Neutrophil (primary cell): Measurements from ENCODE around the gene TBC1D8.

Experiments used
- H3K27ac ChIP-seq: fragments of 200-600 bp; sonication (generic); 2 replicates; pipeline ENCODE4 v1.5.1; 2016; ENCODE audit warnings: mild to moderate bottlenecking, moderate library complexity
- H3K27me3 ChIP-seq: fragments of 200-600 bp; sonication (generic); 2 replicates; pipeline ENCODE4 v1.6.0; 2016; ENCODE audit warnings: mild to moderate bottlenecking
- H3K36me3 ChIP-seq: fragments of 200-600 bp; sonication (generic); 2 replicates; pipeline ENCODE4 v1.5.1; 2017
- H3K4me1 ChIP-seq, 2 experiments: fragments of 200-600 bp in 1 of 2; sonication (generic) in 1 of 2; 1 replicate in 1 of 2; 2 replicates in 1 of 2; pipeline versions ENCODE4 v1.5.1 to v1.6.1; 2013 to 2016; ENCODE audit warnings: low read depth in 1 of 2, low read length in 1 of 2, mild to moderate bottlenecking in 1 of 2, moderate library complexity in 1 of 2; ENCODE audit not compliant: control insufficient read depth in 1 of 2, insufficient read depth in 1 of 2
- H3K4me3 ChIP-seq, 2 experiments: fragments of 200-600 bp in 1 of 2; sonication (generic) in 1 of 2; 1 replicate in 1 of 2; 2 replicates in 1 of 2; pipeline ENCODE4 v1.5.1; 2013 to 2016; ENCODE audit warnings: low read depth in 1 of 2, low read length in 1 of 2, mild to moderate bottlenecking in 1 of 2, moderate library complexity in 1 of 2
- H3K9me3 ChIP-seq: fragments of 200-600 bp; sonication (generic); 2 replicates; pipeline ENCODE4 v1.5.1; 2016
- CTCF ChIP-seq: fragments of 200-600 bp; sonication (generic); IDR thresholded peaks from 2 replicates; pipeline ENCODE4 v1.5.1; 2016; ENCODE audit warnings: antibody characterized with exemption

TBC1D8 gene

DNA sequence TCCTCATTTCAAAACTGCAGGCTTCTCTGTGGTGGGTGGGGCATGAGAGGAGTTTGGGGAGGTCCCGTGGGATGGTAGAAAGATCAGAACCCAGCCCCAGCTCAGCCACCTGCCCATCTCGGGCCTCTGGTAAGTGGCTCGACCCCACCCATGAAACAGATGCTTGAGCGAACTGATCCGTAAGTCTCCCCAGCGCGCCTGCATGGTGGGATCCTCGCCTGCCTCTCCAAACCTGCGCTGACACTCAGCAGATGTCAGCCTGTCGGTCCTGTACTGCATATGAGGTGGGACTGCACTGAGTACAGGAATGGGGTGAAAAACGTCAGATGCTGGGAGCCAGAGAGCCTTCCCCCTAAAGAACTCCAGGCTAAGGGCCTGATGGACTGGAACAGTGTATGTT, 165.0 kb downstream of the TBC1D8 start:
- Histone ChIP-seq H3K9me3 (no peaks in the 10 kb centered on the region), H3K36me3 (no peaks in the 10 kb centered on the region), H3K27me3 (no peaks in the 10 kb centered on the region), H3K4me1 (no peaks in the 10 kb centered on the region), H3K4me3 (no peak overlapping the region), H3K27ac (no peak overlapping the region)
- TF ChIP-seq CTCF = no peak

GRCh38 chr2:100984892-100985307, 166.3 kb downstream of the TBC1D8 start:
- no peaks in the 10 kb centered on the region for H3K9me3 ChIP-seq
- peak; percentile 71 for TF ChIP-seq CTCF

DNA sequence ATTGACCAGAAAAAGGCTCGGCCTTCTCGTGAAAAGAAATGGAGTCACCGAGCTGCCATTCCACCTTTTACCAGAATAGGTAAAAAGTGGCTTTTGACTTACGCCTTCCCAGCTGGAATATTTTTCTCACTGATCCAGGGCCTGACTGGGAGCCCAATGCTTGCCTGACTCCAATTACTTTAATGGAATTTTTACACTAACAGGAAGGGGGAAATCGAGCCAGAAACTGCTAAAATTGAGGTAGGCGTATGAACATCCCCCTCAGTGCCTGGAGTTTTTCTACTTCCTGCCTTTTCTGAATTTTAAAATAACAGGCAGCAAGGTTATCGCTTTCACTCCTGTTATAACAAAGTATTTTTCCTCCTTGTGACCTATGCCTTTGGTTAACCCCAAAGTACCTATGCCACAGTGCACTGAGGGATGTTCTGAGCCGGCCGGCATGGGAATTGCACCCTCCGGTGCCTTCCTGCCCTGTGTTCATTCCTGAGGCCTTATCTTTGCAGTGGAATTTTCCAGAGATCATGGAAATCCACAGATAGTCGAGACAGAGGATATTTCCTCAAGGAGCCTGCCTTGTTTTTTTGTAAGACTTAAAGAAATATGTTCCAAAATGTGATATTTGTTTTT, 167.4 kb downstream of the TBC1D8 start:
- H3K4me3 ChIP-seq = no peak overlapping the region
- no peak overlapping the region for H3K27ac ChIP-seq
- no peaks in the 10 kb centered on the region for H3K27me3 ChIP-seq
- no peaks in the 10 kb centered on the region for H3K9me3 ChIP-seq
- no peaks in the 10 kb centered on the region for H3K4me1 ChIP-seq
- TF ChIP-seq CTCF = no peak
- H3K36me3 ChIP-seq = no peaks in the 10 kb centered on the region

More at GRCh38 chr2:100984892-100985307, 166.3 kb downstream of the TBC1D8 start:
- no peaks in the 10 kb centered on the region for H3K27me3 ChIP-seq
- H3K36me3 ChIP-seq = no peaks in the 10 kb centered on the region
- H3K4me1 ChIP-seq = no peaks in the 10 kb centered on the region
- H3K4me3 ChIP-seq = no peak overlapping the region
- H3K27ac ChIP-seq = no peak overlapping the region

- Histone ChIP-seq H3K36me3 (no peaks in the 10 kb centered on the region), H3K9me3 (no peaks in the 10 kb centered on the region), H3K27ac (no peak overlapping the region), H3K4me3 (no peak overlapping the region), H3K4me1 (no peaks in the 10 kb centered on the region), H3K27me3 (no peaks in the 10 kb centered on the region)
- TF ChIP-seq CTCF = no peak
Measured at GRCh38 chr2:100983201-100983600, 168.0 kb downstream of the TBC1D8 start.

GRCh38 chr2:100982431-100982861, 168.7 kb downstream of the TBC1D8 start:
- H3K36me3 ChIP-seq = no peaks in the 10 kb centered on the region
- no peaks in the 10 kb centered on the region for H3K27me3 ChIP-seq
- H3K27ac ChIP-seq = no peak overlapping the region
- no peaks in the 10 kb centered on the region for H3K9me3 ChIP-seq
- H3K4me1 ChIP-seq = no peaks in the 10 kb centered on the region
- no peak overlapping the region for H3K4me3 ChIP-seq
- TF ChIP-seq CTCF = no peak
